CD4-positive, alpha-beta T cell treated with Interleukin-15 for 4 hours (primary cell): Measurements from ENCODE around the gene DPP10.

Experiments used
- DNase-seq: peaks from one replicate; pipeline ENCODE4 v3.0.0-alpha.2; 2020; ENCODE audit warnings: low spot score

The DPP10 gene

GRCh38 chr2:114609203-114609602 lies 166.8 kb downstream of the DPP10 start:
- DNase-seq, result no peak

- no peak for DNase-seq
Observed at GRCh38 chr2:114609801-114610200, 167.4 kb downstream of the DPP10 start.

- no peak for DNase-seq
Observed at GRCh38 chr2:114610677-114611076, 168.2 kb downstream of the DPP10 start.

GRCh38 chr2:114614592-114614991 lies 172.2 kb downstream of the DPP10 start:
- DNase-seq, result no peak

GRCh38 chr2:114628481-114628880 lies 186.0 kb downstream of the DPP10 start:
- no peak for DNase-seq

- no peak for DNase-seq
Observed at GRCh38 chr2:114631146-114631545, 188.7 kb downstream of the DPP10 start.

GRCh38 chr2:114642166-114642770 lies 199.8 kb downstream of the DPP10 start:
- DNase-seq, result no peak

GRCh38 chr2:114642988-114643553 lies 200.6 kb downstream of the DPP10 start:
- DNase-seq, result no peak

GRCh38 chr2:114651933-114652332 lies 209.5 kb downstream of the DPP10 start:
- no peak for DNase-seq

GRCh38 chr2:114659880-114660279 lies 217.4 kb downstream of the DPP10 start:
- no peak for DNase-seq

- DNase-seq, result no peak
Observed at GRCh38 chr2:114661971-114662939, 219.8 kb downstream of the DPP10 start.

GRCh38 chr2:114668415-114668814 lies 226.0 kb downstream of the DPP10 start:
- no peak for DNase-seq

- no peak for DNase-seq
Observed at GRCh38 chr2:114683251-114683650, 240.8 kb downstream of the DPP10 start.

GRCh38 chr2:114684403-114684802 lies 242.0 kb downstream of the DPP10 start:
- no peak for DNase-seq

GRCh38 chr2:114685102-114685501 lies 242.7 kb downstream of the DPP10 start:
- DNase-seq, result no peak

GRCh38 chr2:114688241-114688640 lies 245.8 kb downstream of the DPP10 start:
- DNase-seq, result no peak

- DNase-seq, result no peak
Observed at GRCh38 chr2:114698520-114698919, 256.1 kb downstream of the DPP10 start.

GRCh38 chr2:114699423-114699944 lies 257.0 kb downstream of the DPP10 start:
- DNase-seq, result no peak

GRCh38 chr2:114700440-114700839 lies 258.0 kb downstream of the DPP10 start:
- no peak for DNase-seq

- no peak for DNase-seq
Observed at GRCh38 chr2:114709936-114710850, 267.8 kb downstream of the DPP10 start.

- no peak for DNase-seq
Observed at GRCh38 chr2:114714313-114714712, 271.9 kb downstream of the DPP10 start.

- no peak for DNase-seq
Observed at GRCh38 chr2:114717049-114717448, 274.6 kb downstream of the DPP10 start.
